Embryonic facial prominence (tissue), 1 donor: Measurements from ENCODE around the gene KIF25.
"Not testable (repeated sequence)": the region's sequence is repeated elsewhere in the genome, so short reads cannot be mapped to it uniquely, and the experiment has no call there.

Experiments used
- DNase-seq: peaks from one replicate; pipeline ENCODE4 v3.0.0-alpha.2; 2016; ENCODE audit errors: extremely low spot score

Gene KIF25

DNA sequence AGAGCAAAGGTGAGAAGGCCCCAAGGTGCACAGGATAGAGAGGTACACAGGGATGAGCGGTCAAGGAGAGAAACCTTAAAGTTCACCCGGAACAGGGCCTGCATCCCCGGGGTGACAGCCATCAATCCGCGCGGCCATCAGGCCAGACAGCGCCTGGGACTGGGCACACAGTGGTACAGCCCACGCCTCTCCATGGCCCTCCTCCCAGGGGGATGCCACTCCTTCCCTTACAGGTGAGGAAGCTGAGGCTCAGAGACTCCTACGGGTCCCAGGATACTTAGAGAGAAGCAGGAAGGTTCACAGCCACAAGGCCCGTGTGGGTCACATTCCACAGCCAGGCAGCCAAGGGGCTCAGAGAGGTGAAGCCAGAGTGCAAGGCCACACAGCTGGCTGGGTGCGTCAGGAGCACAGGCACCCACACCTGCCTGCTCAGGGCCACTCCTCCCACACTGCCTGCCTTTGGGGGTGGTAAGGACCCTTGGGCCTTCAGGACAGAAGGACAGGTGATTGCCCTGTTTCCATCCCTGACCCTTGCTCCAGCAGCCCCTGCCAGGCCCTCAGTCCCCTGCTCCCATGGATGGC is 66.8 kb downstream of the KIF25 start:
- DNase-seq = no peak

DNA sequence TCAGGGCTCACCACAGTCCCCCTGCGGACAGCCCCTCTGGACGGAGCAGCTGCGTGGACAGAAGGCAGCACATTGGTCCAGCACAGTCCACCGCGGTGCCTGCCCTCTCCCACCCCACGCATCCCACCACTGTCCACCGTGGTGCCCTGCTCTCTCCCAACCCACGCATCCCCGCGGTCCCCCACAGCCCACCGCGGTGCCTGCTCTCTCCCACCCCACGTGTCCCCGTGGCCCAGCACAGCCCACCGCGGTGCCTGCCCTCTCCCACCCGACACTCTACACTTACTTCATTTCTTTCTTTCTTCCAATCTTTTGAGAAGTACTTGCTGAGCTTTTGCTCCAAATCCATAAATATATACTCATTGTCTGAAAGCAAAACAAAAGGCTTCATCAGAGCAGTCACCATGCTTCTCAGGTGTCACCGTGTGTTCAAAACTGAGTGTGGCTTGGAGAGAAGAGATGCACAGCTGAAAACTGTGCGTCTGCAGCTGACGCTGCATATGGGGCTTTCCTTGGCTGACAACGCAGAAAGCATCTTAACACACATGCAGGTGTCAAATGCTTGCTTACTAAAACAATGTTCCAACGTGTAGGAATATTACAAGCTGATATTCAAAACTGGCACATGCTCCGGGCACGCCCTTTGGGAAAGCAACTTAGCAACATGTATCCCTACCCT is 69.7 kb downstream of the KIF25 start:
- no peak for DNase-seq

DNA sequence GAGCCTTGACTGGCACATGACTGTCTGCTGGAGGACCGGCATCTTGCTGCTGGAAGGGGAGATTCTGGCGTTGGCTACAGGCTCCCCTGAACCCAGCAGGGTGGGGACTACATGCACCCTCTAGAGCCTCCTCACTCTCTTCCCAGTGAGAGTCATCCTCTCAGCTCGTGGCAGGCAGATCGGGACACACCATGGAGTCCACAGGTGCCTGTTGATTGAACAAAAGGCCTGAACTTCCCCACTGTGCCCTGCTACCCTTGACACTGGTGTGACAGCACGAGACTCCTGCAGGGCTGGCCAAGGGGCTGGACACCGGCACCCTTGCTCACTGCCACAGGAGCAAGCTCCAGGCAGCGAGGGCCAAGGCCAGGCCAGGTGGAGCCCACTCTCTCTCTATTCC is 73.3 kb downstream of the KIF25 start:
- DNase-seq = no peak

DNA sequence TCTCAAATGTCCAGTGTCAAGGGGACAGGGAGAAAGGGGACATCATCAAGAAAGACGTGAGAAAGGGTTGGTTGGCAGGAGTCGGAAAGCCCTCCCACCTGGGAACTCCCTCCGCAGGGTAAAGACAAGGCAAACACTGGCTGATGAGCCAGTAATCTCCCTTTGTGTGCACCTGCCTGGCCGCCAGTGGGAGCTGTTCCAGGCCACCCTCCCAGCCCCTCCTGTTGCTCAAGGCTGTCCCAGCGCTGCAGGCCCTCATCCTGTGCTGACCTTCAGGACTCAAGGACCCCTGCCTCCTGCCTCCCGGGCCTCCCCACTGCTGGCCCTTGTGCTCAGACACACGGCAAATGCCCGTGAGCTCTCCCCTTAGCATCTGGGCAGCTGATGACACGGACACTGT is 74.1 kb downstream of the KIF25 start:
- DNase-seq = no peak

DNA sequence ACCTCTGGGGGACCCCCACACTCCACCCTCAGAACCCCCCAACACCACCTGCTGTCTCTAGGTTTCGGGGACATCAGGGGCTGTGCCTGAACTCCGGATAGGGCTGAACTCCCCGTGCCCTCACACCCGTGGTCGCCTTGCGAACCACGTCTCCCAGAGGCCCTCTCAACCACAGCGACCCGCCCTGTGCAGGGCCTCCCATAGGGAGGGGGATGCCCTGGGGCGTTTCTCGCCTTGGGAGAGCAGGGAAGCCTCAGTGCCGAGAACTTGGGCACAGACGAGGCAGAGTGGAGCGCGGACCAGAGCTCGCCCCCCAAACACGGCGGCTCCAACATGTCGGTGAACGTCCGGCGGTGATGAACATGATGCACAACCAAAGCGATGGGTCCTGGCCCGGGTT is 74.8 kb downstream of the KIF25 start:
- DNase-seq = no peak

DNA sequence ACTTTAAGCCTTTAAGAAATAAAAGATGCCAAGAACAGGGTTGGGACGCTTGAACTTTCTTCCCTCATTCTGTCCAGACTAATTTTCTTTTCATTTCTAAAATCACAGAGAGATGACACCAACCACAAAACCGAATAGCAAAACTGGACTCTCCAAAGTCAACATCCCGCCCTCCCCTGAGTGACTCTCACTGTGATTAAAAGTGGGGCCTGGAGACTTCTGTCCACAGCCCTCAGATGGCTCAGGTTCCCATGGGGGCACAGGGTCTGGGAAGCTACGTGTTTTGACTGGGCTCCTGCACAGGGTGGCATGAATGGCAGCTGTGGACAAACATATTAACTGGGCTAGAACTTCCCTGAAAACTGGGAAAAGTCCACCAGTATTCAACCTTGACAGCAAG is 75.3 kb downstream of the KIF25 start:
- DNase-seq = no peak

DNA sequence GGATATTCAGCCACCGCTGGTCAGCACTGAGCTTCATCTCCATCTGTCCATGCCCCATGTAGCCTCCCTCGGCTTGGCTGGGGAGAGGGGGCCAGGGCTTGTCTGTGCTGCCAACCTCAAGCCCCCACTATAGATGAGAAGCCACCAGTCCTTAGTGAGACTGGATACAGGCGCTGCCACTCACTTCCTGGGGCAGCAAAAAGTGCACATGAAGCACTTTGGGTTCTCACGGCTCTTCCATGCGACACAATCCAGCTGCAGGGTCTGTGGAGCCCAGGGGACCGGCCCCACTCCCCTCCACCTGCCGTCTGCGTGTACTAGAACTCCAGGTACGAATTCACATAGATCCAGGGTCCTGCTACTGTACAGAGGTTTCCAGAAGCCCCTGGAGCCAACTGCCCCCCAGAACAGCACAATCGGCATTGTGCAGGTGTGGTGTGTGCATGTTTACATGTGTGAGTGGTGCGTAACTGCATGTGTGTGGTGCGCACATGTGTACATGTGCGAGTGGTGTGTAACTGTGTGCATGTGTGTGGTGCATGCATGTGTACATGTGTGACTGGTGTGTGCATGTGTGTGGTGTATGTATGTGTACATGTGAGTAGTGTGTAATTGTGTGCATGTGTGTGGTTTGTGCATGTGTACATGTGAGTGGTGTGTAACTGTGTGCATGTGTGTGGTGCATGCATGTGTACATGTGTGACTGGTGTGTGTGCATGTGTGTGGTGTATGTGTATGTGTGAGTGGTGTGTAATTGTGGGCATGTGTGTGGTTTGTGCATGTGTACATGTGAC is 76.7 kb downstream of the KIF25 start:
- DNase-seq = no peak

DNA sequence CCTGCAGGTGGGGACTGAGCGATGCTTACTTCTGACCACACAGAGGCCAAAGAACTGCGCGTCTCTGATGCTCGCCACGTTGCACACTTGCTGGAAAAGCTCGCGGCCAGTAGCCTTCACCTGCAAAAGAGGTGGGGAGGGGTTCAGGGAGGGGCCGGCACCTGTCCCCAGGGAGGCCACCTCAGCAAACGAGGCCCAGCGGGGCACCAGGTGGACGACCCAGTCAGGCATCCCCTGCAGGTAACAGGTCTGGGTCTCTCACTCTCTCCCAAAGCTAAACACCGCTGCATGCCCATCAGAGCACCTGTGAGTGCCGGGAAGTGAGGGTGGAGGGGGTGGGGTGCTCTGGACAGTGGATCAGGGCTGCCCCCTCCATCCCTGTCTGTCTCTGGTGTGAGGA is 77.7 kb downstream of the KIF25 start:
- DNase-seq = no peak

DNA sequence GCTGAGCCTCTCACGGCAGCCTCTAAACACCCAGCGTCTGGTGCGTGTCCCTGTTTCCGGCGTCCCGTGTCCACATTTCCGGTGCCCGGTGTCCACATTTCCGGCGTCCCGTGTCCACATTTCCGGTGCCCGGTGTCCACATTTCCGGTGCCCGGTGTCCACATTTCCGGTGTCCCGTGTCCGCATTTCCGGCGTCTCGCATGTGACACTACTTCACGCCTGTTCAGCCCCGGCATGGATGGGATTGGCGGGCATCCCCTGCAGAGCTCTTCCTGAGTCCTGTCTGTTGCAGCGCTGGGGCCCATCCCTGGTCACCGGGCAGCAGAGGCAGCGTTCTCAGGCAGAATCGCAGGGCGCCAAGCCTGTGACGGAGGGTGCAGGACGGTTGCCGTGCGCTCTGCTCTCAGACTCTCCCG is 78.3 kb downstream of the KIF25 start:
- no peak for DNase-seq

DNA sequence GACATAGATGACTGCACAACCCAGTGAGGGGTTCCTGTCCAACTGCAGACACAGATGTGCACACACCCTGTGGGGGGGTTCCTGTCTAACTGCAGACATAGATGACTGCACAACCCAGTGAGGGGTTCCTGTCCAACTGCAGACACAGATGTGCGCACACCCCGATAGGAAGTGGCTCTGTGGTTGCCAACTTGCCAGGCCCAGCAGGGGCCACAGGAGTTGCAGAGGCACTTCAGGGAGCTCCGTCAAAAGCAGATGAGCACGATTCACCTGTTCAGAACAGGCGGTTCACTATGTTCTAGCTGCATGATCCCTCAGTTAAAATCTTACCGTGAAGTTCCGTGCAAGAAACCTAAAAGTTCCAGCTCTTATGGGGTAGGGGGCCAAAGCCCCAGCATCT is 79.9 kb downstream of the KIF25 start:
- DNase-seq = not testable (repeated sequence)

DNA sequence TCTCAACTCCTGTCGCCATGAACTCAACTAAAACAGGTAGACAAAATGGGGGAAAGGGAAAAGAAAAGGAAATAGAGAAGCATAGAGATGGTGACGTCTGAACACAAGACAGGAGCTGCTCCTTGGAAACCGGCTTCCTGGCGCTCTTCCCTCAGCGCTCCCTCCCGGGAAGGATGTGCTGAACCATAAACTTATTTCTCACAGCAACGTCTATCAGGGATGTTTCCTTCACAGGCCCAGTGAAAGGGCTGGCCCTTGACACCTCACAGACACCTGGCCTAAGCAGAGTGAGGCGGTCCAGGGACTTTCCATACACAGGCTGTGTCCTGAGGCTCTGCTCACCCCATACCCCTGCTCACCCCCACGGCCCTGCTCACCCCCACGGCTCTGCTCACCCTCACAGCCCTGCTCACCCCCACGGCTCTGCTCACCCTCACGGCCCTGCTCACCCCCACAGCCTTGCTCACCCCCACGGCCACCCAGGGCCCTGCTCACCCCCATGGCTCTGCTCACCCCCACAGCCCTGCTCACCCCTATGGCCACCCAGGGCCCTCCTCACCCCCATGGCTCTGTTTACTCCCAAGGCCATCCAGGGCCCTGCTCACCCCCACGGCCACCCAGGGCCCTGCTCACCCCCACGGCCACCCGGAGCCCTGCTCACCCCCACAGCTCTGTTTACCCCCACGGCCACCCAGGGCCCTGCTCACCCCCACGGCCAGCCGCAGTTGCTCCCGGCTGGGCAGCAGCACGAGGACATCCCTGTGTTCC is 80.9 kb downstream of the KIF25 start:
- no peak for DNase-seq

DNA sequence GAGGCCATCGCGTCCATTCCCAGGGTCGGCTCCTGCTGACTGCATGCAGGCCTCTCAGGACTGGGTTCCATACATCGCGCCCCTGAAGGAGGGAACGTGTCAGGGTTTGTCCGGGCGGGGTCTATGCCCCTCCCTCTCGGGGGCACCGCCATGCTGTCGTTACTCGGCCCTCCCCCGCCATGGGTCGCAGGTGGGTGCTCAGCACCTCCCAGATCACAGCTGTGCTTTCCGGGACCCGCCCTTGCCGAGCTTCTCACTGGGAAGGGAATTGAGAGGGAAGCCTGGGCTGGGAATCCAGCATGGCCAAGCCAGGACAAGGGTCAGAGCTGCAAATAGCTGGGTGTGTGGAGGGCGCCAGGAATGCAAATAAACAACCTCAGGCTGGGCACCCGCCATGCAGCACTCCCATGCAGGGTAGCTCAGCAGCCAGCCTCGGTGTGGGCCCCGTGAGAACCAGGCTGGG is 81.5 kb downstream of the KIF25 start, which contains the start of gene FRMD1:
Gene FRMD1, minus strand, starts transcription at position 270 of the 463 bp plus-strand sequence. Its CDS starts 118 bp downstream, at position 152.
- DNase-seq = no peak

DNA sequence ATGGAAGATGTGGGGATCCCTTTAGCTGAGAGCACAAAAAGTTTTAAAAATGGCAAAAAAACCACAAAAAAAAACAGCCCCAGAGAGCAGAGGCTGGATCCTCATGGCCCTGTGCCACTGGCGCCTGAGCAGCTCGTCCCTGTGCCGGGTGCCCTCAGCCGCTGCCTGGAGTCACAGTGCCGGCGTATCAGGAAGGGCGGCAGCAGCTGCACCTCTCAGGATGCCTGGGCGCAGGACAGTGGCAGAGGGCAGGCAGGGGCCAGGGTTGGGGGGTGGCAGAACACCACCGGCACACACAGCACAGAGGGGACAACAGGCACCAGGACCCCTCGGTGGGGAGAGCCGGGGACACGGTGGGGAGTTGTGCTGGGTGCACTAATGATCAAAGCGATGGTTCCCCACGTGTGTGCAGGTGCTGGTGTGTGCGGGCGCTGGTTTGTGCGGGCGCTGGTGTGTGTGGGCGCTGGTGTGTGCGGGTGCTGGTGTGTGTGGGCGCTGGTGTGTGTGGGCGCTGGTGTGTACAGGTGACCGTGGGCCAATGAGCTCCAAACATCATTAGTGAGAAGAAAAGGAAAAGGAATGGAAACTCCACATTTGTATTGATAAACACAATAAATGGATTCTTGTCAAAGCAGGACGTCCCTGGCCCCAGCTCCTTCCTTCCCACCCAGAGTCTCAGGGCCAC is 83.1 kb downstream of the KIF25 start:
- no peak for DNase-seq

DNA sequence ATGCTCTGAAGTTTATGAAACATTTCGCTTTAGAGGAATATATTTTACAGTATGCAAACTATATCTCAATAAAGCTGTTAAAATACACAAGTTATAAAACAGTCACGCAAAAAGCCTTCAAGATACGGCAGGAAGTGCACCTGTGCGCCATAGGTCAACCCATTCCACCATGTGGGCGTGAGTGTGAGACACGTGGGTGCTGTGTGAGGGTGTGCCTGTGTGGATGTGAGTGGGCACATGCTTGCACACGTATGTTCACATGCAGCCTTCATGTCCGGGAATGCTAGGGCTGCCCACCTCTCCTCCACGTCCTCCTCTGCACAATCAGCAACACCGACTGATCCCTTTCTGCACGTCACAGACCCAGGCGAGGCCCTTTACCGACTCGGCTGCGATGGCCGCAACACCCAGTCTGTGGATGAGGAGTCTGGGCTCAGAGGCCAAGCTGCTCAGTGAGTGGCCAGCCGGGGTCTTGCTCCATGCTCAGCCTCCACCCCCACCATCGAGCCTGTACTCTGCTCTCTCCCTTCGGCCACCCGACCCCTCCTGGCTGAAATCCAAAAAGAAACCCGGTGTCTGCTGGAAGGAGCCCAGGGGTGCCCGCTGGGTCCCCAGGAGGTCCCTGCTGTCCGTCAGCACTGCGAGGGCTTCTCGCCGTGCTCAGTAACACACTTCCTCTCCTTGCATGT is 84.5 kb downstream of the KIF25 start:
- DNase-seq = no peak

DNA sequence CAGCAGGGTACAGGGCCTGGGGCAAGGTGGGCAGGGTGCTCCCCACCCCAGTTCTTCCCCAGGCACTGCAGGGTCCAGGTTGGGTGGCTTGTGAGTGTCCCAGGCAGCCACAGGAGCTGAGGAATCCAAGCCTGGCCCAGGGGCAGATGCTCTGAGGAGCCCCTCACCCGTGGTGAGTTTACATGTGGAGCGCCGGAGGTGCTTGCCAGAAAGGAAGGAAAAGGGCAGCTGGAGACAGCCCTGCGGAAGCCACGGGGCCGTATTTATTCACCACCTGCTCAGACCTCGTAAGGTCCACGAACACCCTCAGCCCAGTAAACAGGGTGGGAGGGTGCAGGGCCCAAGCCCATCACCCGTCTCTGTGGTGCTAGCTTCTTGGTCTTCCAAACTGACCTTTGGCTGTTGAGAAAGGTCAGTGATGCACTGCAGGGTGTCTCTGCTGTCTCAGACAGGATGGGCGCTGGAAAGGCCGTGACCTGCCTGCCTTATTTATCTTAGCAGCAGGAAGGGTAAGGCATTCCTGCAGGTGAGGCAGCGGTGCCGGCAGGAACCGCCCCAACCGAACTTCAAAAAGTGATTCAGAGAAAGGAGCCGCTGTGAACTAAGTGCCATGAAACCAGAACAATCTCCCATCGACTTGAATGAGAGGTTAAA is 85.5 kb downstream of the KIF25 start:
- DNase-seq = no peak

DNA sequence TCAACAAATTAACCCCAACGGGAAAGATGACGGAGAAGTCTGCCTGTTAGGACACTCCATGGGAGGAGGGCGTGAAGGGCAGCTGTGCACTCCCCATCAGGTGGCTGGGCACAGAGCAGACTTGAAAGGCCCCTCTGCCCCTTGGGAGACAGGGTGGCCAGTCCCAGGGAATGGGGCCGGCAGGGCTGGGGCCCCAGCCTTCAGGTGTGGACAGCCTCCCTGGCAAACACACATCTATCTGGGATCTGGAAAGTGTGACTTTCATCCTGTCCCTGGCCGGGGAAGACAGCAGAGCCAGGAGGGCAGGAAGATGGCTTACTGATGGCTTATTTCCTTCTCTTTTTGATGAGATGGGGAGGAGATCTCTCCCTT is 86.0 kb downstream of the KIF25 start:
- DNase-seq = no peak

DNA sequence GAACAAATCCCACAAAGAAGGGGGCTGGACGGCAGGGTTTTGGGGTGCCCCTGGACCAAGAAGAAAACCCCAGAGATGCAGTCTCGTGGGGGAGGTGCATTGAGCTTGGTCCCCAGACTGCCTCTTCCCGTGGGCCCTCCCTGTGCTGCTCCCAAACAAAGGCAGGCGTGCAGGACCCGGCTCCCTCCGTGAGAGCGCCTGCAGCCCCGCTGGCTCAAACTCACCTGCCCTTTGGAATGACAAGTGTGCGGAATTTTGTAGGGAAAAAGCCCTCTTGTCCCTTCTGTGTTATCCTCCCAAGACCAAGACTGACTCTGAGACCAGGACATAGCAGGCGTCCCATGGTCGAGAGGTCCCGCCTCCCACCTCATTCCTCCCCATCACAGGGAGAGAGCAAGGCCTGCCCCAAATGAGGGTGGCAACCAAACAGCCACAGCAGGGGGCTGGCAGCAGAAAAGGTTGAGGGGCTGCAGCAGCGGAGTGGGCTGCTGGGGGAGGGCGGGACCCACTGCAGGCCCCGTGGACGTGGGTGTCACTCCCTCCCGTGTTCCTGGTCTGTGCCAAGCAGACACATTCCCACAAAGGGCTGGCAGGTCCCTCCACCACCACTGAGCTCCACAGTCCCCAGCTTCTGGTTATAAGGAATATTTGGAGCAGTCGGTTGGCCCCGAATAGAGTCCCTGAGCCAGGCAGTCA is 87.1 kb downstream of the KIF25 start:
- no peak for DNase-seq

DNA sequence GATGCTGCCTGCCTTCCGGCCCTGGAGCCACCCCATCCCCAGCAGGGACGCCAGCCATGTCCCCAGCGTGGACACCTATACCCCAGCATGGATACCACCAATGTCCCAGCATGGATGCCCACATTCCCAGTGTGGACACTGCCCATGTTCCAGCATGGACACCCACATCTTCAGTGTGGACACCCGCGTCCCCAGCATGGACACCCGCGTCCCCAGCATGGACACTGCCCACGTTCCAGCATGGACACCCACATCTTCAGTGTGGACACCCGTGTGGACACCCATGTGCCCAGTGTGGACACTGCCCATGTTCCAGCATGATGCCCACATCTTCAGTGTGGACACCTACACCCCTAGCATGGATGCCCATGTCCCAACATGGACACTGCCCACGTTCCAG is 88.6 kb downstream of the KIF25 start:
- no peak for DNase-seq

DNA sequence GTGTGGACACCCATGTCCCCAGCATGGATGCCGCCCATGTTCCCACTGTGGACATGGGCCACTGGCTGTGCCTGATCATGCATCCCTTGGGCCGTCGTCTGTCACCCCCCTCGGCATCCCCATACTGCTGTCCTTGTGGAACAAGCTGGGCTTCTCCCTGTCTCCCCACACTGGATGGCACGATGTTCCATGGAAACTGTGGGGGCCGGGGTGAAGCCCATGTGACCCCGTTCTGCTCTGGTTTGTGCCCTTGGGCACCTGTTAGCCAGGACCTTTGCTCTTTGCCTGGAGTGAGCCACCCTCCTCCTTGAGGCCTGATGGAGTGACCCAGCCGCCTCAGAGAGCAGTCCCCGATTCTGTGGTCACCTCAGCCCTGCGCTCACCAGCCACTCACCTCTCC is 89.1 kb downstream of the KIF25 start:
- no peak for DNase-seq
